ENCODE results near the gene TP53.
A peak's percentile ranks its signal among the peaks of the same experiment; 100 is the strongest.

Gene TP53

GRCh38 chr17:7687072-7687907 is at the start of gene TP53:
TP53 (minus strand) TSS chr17:7687490; CDS start chr17:7676594, 10,896 bp downstream.
- peak; percentile 84 for DNase-seq (ENCODE audit: low read depth)

- no peak for DNase-seq (ENCODE audit: low read depth)
These were observed 45.8 kb upstream of the TP53 start for GRCh38 chr17:7732981-7733539.

GRCh38 chr17:7729816-7730215 is 42.5 kb upstream of the TP53 start:
- DNase-seq (ENCODE audit: low read depth), result no peak

GRCh38 chr17:7727886-7728285 is 40.6 kb upstream of the TP53 start:
- no peak for DNase-seq (ENCODE audit: low read depth)

GRCh38 chr17:7721612-7722011 is 34.3 kb upstream of the TP53 start:
- DNase-seq (ENCODE audit: low read depth), result no peak

GRCh38 chr17:7720125-7720524 is 32.8 kb upstream of the TP53 start:
- DNase-seq (ENCODE audit: low read depth), result no peak

GRCh38 chr17:7719661-7720060 is 32.4 kb upstream of the TP53 start:
- no peak for DNase-seq (ENCODE audit: low read depth)

GRCh38 chr17:7717756-7718350 is 30.6 kb upstream of the TP53 start:
- DNase-seq (ENCODE audit: low read depth), result no peak

GRCh38 chr17:7716901-7717755 is 29.8 kb upstream of the TP53 start, which contains the start of gene DNAH2:
DNAH2 (plus strand) TSS chr17:7717744; CDS start chr17:7719735, 1,991 bp downstream.
- DNase-seq (ENCODE audit: low read depth), result peak; percentile 84

GRCh38 chr17:7715936-7716886 is 28.9 kb upstream of the TP53 start:
- no peak for DNase-seq (ENCODE audit: low read depth)

- no peak for DNase-seq (ENCODE audit: low read depth)
These were observed 27.7 kb upstream of the TP53 start for GRCh38 chr17:7714721-7715594.

- DNase-seq (ENCODE audit: low read depth), result no peak
These were observed 26.5 kb upstream of the TP53 start for GRCh38 chr17:7713782-7714181.

GRCh38 chr17:7712111-7712771 is 25.0 kb upstream of the TP53 start:
- DNase-seq (ENCODE audit: low read depth), result no peak

- no peak for DNase-seq (ENCODE audit: low read depth)
These were observed 23.9 kb upstream of the TP53 start for GRCh38 chr17:7711051-7711755.

- DNase-seq (ENCODE audit: low read depth), result no peak
These were observed 23.0 kb upstream of the TP53 start for GRCh38 chr17:7710301-7710700.

- DNase-seq (ENCODE audit: low read depth), result no peak
These were observed 21.7 kb upstream of the TP53 start for GRCh38 chr17:7709031-7709430.

GRCh38 chr17:7707858-7708750 is 20.8 kb upstream of the TP53 start:
- no peak for DNase-seq (ENCODE audit: low read depth)

- DNase-seq (ENCODE audit: low read depth), result no peak
These were observed 20.2 kb upstream of the TP53 start for GRCh38 chr17:7707446-7707845.
